HG03045 (cell line): ENCODE measurements around the gene MDC1.
A peak's percentile ranks its signal among the peaks of the same experiment; 100 is the strongest.
"Not testable (repeated sequence)": the region's sequence is repeated elsewhere in the genome, so short reads cannot be mapped to it uniquely, and the experiment has no call there.

Experiments used
- ATAC-seq: cut with Tn5 transposase; IDR thresholded peaks from one replicate; pipeline ENCODE4 v1.9.1; 2021; ENCODE audit warnings: mild to moderate bottlenecking, moderate library complexity; ENCODE audit not compliant: unreplicated experiment

Gene MDC1

DNA sequence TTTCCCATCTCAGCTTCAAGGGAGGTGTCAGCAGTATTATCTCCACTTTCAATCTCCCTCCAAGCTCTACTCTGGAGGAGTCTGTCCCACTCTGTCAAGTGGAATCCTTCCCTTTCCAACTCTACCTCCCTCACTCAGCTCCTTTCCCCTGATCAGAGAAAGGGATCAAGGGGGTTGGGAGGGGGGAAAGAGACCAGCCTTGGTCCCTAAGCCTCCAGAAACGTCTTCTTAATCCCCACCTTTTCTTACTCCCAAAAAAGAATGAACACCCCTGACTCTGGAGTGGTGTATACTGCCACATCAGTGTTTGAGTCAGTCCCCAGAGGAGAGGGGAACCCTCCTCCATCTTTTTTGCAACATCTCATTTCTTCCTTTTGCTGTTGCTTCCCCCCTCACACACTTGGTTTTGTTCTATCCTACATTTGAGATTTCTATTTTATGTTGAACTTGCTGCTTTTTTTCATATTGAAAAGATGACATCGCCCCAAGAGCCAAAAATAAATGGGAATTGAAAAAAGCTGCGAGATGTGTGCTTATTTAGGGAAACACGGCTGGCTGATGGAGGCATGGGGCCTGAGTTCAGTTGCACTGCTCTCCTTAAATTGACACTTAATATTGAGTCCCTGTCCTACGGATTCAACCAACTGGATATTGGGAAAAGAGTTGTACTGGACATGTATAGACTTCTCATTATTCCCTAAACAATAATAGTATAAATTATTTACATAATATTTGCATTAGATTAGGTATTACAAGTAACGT is 8.0 kb upstream of the MDC1 start:
- ATAC-seq, result no peak

DNA sequence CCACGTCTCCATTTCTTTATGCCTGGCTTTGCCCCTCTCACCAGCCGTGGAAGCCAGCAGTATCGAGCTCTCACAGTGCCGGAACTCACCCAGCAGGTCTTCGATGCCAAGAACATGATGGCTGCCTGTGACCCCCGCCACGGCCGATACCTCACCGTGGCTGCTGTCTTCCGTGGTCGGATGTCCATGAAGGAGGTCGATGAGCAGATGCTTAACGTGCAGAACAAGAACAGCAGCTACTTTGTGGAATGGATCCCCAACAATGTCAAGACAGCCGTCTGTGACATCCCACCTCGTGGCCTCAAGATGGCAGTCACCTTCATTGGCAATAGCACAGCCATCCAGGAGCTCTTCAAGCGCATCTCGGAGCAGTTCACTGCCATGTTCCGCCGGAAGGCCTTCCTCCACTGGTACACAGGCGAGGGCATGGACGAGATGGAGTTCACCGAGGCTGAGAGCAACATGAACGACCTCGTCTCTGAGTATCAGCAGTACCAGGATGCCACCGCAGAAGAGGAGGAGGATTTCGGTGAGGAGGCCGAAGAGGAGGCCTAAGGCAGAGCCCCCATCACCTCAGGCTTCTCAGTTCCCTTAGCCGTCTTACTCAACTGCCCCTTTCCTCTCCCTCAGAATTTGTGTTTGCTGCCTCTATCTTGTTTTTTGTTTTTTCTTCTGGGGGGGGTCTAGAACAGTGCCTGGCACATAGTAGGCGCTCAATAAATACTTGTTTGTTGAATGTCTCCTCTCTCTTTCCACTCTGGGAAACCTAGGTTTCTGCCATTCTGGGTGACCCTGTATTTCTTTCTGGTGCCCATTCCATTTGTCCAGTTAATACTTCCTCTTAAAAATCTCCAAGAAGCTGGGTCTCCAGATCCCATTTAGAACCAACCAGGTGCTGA is 7.0 kb upstream of the MDC1 start:
- not testable (repeated sequence) for ATAC-seq

DNA sequence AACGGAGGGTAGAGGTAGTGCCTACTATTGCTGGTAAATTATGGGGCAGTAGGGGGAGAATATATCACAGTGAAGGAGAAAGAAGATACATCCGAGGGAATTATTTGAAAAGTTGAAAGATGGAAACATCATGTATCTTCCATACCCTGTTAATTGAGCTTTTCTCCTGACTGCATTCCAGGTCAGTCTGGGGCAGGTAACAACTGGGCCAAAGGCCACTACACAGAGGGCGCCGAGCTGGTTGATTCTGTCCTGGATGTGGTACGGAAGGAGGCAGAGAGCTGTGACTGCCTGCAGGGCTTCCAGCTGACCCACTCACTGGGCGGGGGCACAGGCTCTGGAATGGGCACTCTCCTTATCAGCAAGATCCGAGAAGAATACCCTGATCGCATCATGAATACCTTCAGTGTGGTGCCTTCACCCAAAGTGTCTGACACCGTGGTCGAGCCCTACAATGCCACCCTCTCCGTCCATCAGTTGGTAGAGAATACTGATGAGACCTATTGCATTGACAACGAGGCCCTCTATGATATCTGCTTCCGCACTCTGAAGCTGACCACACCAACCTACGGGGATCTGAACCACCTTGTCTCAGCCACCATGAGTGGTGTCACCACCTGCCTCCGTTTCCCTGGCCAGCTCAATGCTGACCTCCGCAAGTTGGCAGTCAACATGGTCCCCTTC is 6.2 kb upstream of the MDC1 start:
- not testable (repeated sequence) for ATAC-seq

- ATAC-seq, result no peak
These were observed 5.4 kb upstream of the MDC1 start for GRCh38 chr6:30722280-30723112.

GRCh38 chr6:30722025-30722279 is 4.9 kb upstream of the MDC1 start:
- not testable (repeated sequence) for ATAC-seq

GRCh38 chr6:30721198-30722024 is 4.3 kb upstream of the MDC1 start:
- peak; percentile 33 for ATAC-seq

- no peak for ATAC-seq
These were observed 3.7 kb upstream of the MDC1 start for GRCh38 chr6:30720738-30721197.

DNA sequence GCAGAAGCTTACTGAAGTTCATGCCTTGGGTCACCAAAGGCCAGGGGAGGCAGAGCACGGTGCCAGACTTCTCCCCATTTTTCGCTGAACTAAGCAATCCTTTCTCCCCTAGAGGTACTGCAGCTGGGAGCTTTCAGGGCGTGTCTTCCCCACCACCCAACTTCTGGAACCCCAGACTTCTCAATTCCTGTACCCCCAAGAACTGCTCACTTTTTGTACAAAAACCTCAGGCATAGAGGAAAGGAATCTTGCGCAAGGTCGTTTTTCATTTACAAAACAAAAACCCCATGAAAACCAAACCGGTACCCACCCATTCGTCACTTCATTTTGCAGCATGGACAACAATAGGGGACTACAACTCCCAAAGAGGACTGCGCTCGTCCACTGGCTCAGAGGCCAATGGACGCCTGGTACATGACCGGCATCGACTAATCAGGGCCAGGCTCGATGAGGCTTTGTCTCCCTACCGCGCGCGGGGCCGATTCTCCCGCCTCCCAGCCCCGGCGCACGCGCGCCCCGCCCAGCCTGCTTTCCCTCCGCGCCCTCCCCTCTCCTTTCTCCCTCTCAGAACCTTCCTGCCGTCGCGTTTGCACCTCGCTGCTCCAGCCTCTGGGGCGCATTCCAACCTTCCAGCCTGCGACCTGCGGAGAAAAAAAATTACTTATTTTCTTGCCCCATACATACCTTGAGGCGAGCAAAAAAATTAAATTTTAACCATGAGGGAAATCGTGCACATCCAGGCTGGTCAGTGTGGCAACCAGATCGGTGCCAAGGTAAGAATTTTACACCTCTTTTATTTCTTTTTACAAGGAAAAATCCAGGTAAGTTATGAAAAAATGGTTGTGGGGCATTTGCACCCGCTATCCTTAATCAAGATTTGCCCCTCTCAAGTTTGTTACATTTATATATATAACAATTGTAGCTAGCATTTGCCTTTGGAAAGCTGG is 3.0 kb upstream of the MDC1 start, which contains the start of gene TUBB:
Gene TUBB (plus strand): TSS at position 562 of the 947 bp plus-strand sequence. CDS start 155 bp downstream, at position 717.
- peak; percentile 42 for ATAC-seq

DNA sequence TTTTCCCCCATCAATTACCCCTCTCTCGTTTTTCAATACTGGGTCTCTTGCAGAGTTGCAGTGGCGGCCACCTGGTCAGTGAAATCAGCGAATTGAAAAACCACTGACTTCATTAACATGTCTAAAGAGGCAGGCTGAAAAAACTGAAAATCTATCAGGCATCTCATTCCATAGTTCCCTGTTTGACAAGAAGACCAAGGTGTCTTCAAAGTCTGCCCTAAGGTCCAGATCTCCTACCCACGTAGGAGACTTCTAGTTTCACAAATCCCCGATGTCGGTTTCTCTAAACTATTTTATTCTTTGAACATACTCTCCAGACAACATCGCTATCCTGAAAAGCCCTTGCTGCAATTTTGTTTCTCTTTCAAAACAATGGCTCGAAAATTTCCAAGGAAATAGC is 2.3 kb upstream of the MDC1 start:
- no peak for ATAC-seq

- ATAC-seq, result not testable (repeated sequence)
These were observed 1.0 kb upstream of the MDC1 start for GRCh38 chr6:30717845-30718720.

DNA sequence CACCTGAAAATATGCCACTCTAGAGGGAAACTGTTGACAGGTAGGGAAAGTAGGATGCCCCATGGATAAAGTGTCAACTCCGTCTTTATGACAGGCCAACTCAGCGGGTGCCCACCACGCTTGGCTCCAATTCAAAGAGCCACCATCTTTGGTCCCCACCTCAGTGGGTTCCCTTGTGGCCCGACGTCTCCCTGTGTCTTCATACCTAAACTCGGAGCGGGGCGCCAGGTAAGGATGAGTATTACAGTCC is 277 bp downstream of the MDC1 start:
- no peak for ATAC-seq

DNA sequence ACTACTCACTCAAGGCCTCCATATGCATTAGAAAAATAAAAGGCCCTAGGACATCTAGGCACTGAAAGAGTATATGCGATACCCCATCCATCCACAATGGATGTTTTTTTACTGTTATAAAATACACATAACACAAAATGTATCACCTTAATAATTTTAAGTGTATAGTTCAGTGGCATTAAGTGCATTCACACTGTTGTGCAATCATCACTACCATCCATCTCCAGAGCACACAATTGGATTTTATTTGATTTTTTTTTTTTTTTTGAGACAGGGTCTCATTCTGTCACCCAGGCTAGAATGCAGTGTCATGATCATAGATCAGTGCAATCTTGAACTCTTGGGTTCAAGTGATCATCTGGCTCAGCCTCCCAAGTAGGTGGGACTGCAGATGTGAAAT is 2.8 kb downstream of the MDC1 start:
- no peak for ATAC-seq

DNA sequence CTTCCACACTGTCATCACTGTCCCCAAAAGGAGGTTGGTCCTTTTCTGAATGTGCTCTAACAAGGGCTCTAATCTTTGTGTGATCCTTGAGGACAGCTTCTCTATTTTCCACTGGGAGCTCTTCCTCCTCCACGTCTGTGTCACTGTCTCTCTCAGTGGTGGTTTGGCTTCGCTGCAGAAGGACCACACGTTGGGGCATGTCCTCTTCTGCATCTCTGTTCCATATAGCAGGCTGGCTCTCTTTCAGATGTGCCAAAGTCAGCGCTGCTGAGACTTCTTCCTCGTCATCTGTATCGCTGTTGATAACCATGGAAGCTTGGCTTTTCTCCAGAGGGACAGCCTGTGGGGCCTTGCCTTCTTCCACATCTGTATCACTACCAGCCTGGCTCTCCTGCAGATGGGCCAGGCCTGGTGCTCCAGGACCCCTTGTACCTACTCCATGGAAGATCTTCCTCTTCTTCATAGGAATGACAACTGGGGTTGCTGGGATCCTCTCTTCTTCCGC is 4.6 kb downstream of the MDC1 start:
- no peak for ATAC-seq

DNA sequence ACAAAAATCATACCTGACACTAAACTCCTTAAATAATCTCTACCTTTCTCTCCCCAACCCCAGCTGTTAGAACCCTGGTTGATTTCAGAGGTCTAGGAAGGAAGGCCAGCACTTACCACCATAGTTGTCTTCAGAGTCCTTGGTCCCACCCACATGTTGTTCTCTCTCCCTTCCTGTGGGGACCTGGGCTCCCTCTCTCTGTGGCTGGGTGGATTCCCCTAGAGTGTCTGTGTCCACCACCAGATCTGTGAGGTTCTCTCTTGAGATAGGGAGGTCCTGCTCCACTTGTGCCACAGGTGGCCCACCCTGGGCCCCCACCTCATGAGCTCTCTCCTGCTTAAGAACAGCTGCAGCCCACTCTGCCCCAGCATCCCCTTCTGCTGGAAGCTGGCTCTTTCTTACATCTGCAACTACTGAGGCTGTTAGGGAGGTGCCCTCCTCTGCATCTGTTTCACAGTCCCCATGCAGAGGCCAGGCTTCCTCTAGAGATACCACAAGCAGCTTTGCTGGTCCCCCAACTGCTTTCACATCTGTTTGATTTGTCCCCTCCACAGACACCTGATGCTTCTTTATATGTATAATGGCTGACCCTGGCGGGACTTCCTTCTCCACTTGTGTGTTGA is 5.2 kb downstream of the MDC1 start:
- no peak for ATAC-seq

GRCh38 chr6:30709101-30709868 is 7.8 kb downstream of the MDC1 start:
- no peak for ATAC-seq

DNA sequence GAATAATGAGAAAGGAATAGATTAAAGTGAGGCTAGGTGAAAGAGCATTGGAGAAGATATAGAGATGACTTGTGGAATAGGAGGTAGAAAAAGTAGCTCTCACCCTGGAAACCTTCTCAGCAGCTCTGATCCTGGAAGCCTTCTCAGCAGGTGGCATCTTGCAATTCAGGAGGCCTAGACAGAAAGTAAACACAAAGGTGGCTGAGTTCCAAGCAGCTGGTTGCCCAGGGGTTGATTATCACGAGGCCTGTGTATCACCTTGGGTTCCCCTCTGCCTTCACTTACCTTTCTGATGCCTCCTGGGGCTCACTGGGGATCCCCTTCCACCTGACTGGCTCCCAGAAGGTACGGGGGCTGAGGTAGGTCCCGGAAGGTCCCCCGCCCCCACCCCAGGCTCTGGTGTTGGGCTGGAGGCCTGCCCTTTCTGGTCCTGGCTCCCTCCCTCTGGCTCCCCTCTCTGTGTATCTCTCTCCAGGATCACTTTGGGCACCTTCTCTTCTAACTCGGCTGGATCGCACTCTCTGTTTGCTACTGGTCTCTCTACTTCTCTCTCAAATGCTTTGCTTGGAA is 9.7 kb downstream of the MDC1 start:
- no peak for ATAC-seq
